Thymus (tissue), 11 donors: Measurements from ENCODE around the gene ANAPC1. TPM values are rescaled to one million over a fixed set of nuclear protein-coding genes. Genes with fewer than 3 reads are reported as not detected.
"Not testable (repeated sequence)": the region's sequence is repeated elsewhere in the genome, so short reads cannot be mapped to it uniquely, and the experiment has no call there.

Experiments used
- DNase-seq, 9 donors: peaks; one replicate each; pipeline ENCODE4 v3.0.0-alpha.2; 2013; ENCODE audit warnings: low spot score in 9 of 9, low read depth in 6 of 9, missing footprints in 1 of 9
- H3K27ac ChIP-seq, 2 donors: one replicate each; pipeline ENCODE4 v1.5.1; 2013; ENCODE audit warnings: control low read depth in 1 of 2, low read depth in 1 of 2, low read length in 1 of 2, mild to moderate bottlenecking in 1 of 2, moderate library complexity in 1 of 2
- H3K27me3 ChIP-seq, 2 donors: one replicate each; pipeline ENCODE4 v1.5.1; 2013; ENCODE audit warnings: low read length in 1 of 2; ENCODE audit not compliant: control insufficient read depth in 2 of 2, insufficient read depth in 1 of 2
- H3K36me3 ChIP-seq, 2 donors: one replicate each; pipeline ENCODE4 v1.5.1; 2013; ENCODE audit warnings: low read length in 1 of 2, mild to moderate bottlenecking in 1 of 2, moderate library complexity in 1 of 2; ENCODE audit not compliant: control insufficient read depth in 2 of 2, insufficient read depth in 2 of 2
- H3K4me1 ChIP-seq, 2 donors: one replicate each; pipeline ENCODE4 v1.5.1; 2013; ENCODE audit warnings: low read length in 2 of 2; ENCODE audit not compliant: control insufficient read depth in 2 of 2, insufficient read depth in 2 of 2
- H3K4me3 ChIP-seq, 2 donors: one replicate each; pipeline ENCODE4 v1.5.1; 2013; ENCODE audit warnings: low read length in 2 of 2, control low read depth in 1 of 2, mild to moderate bottlenecking in 1 of 2
- H3K9me3 ChIP-seq, 2 donors: one replicate each; pipeline ENCODE4 v1.5.1; 2013; ENCODE audit warnings: low read length in 1 of 2, mild to moderate bottlenecking in 1 of 2; ENCODE audit not compliant: control insufficient read depth in 2 of 2, insufficient read depth in 1 of 2
- WGBS: extraction: QIAGEN DNeasy Blood & Tissue Kit; methylation state at CpG from one replicate; pipeline ENCODE4 v1.1.7; 2013; 5-methylcytosine and 5-hydroxymethylcytosine counted together
- polyA plus RNA-seq: library from polyadenylated mRNA; stranded (reverse); fragments of 200-250 nt; gene quantifications from one replicate; pipeline ENCODE4 v1.2.3, GENCODE V29; 2013
- total RNA-seq: library from RNA; stranded (reverse); fragments of 120-200 nt; gene quantifications from one replicate; pipeline ENCODE4 v1.2.4, GENCODE V29; 2013
- donor health status: healthy.

ANAPC1 gene
- total and polyA plus RNA-seq, 2 donors: 9.7 to 34.1 TPM

- H3K27ac ChIP-seq: no peak overlapping the region
- no peaks in the 10 kb centered on the region for H3K4me1 ChIP-seq
- no peak for DNase-seq
- WGBS: 96% methylated on average over 8 of the region's 8 CpGs
- no peaks in the 10 kb centered on the region for H3K9me3 ChIP-seq
- H3K36me3 ChIP-seq: peaks cover 0 to 5% of the 10 kb centered on the region in 2 donors
- no peak overlapping the region for H3K4me3 ChIP-seq
- no peaks in the 10 kb centered on the region for H3K27me3 ChIP-seq
Measured at GRCh38 chr2:111919794-111920608, 36.0 kb upstream of the ANAPC1 start.

GRCh38 chr2:111919365-111919764 is 35.4 kb upstream of the ANAPC1 start:
- no peaks in the 10 kb centered on the region for H3K4me1 ChIP-seq
- no peak for DNase-seq
- WGBS: 81% methylated on average over 2 of the region's 2 CpGs
- H3K36me3 ChIP-seq: peaks cover 0 to 5% of the 10 kb centered on the region in 2 donors
- no peak overlapping the region for H3K4me3 ChIP-seq
- no peak overlapping the region for H3K27ac ChIP-seq
- H3K9me3 ChIP-seq: no peaks in the 10 kb centered on the region
- H3K27me3 ChIP-seq: no peaks in the 10 kb centered on the region

- 92% methylated on average over 1 of the region's 1 CpG for WGBS
- no peak for DNase-seq
- no peaks in the 10 kb centered on the region for H3K4me1 ChIP-seq
- H3K36me3 ChIP-seq: peaks cover 0 to 5% of the 10 kb centered on the region in 2 donors
- no peak overlapping the region for H3K4me3 ChIP-seq
- H3K27ac ChIP-seq: no peak overlapping the region
- H3K27me3 ChIP-seq: no peaks in the 10 kb centered on the region
- H3K9me3 ChIP-seq: no peaks in the 10 kb centered on the region
Measured at GRCh38 chr2:111918383-111918806, 34.4 kb upstream of the ANAPC1 start.

- H3K27ac ChIP-seq: no peak overlapping the region
- no peaks in the 10 kb centered on the region for H3K27me3 ChIP-seq
- no peak overlapping the region for H3K4me3 ChIP-seq
- WGBS: 83% methylated on average over 3 of the region's 3 CpGs
- no peaks in the 10 kb centered on the region for H3K4me1 ChIP-seq
- H3K36me3 ChIP-seq: peaks cover 0 to 5% of the 10 kb centered on the region in 2 donors
- DNase-seq: no peak
- H3K9me3 ChIP-seq: no peaks in the 10 kb centered on the region
Measured at GRCh38 chr2:111917106-111917505, 33.1 kb upstream of the ANAPC1 start.

GRCh38 chr2:111912547-111912946 is 28.6 kb upstream of the ANAPC1 start:
- DNase-seq: no peak
- Histone ChIP-seq H3K36me3 (peaks cover 0 to 5% of the 10 kb centered on the region in 2 donors), H3K4me3 (no peak overlapping the region), H3K27me3 (no peaks in the 10 kb centered on the region), H3K4me1 (no peaks in the 10 kb centered on the region), H3K27ac (no peak overlapping the region), H3K9me3 (no peaks in the 10 kb centered on the region)
- WGBS: 94% methylated on average over 2 of the region's 2 CpGs

GRCh38 chr2:111911295-111911977 is 27.4 kb upstream of the ANAPC1 start:
- 98% methylated on average over 7 of the region's 7 CpGs for WGBS
- not testable (repeated sequence) for H3K36me3 ChIP-seq, H3K27me3 ChIP-seq, DNase-seq, H3K9me3 ChIP-seq, H3K4me3 ChIP-seq, H3K4me1 ChIP-seq, H3K27ac ChIP-seq

- Histone ChIP-seq H3K27ac (no peak overlapping the region), H3K4me3 (no peak overlapping the region), H3K9me3 (no peaks in the 10 kb centered on the region), H3K36me3 (no peaks in the 10 kb centered on the region), H3K27me3 (no peaks in the 10 kb centered on the region), H3K4me1 (peaks cover 3 to 5% of the 10 kb centered on the region in 2 donors)
- 80% methylated on average over 2 of the region's 2 CpGs for WGBS
- DNase-seq: no peak
Measured at GRCh38 chr2:111910609-111911277, 26.8 kb upstream of the ANAPC1 start.

- not testable (repeated sequence) for H3K4me3 ChIP-seq, H3K36me3 ChIP-seq, H3K27ac ChIP-seq, H3K9me3 ChIP-seq, DNase-seq, H3K4me1 ChIP-seq, H3K27me3 ChIP-seq
- WGBS: 99% methylated on average over 4 of the region's 4 CpGs
Measured at GRCh38 chr2:111909997-111910396, 26.0 kb upstream of the ANAPC1 start.

- Histone ChIP-seq H3K4me3 (no peak overlapping the region), H3K4me1 (peaks cover 3 to 5% of the 10 kb centered on the region in 2 donors), H3K27me3 (no peaks in the 10 kb centered on the region), H3K9me3 (no peaks in the 10 kb centered on the region), H3K27ac (no peak overlapping the region), H3K36me3 (no peaks in the 10 kb centered on the region)
- WGBS: 98% methylated on average over 3 of the region's 3 CpGs
- DNase-seq: no peak
Measured at GRCh38 chr2:111909079-111909478, 25.1 kb upstream of the ANAPC1 start.
